Measurements from ENCODE around the gene COG4.

GRCh38 chr16:70553645-70554044 lies 30.3 kb upstream of the COG4 start:
- no peak for TF ChIP-seq CTCF (conservative IDR thresholded peaks at IDR 0.05)
- no peak for TF ChIP-seq ZFX (IDR thresholded peaks at IDR 0.05)

Data from C4-2B (cell line).